HepG2 (cell line): Measurements from ENCODE around the gene VPS52. TPM values are rescaled to one million over a fixed set of nuclear protein-coding genes. Genes with fewer than 3 reads are reported as not detected.

Experiments
- ATAC-seq: fragments of 200-7000 bp; cut with Tn5 transposase; 3 replicates; pipeline ENCODE4 v1.9.1; 2020; ENCODE audit warnings: mild to moderate bottlenecking, moderate library complexity
- BruUV-seq: library from RNA; stranded (reverse); fragments of 400-500 nt; replicated peaks from 2 replicates; lab custom pipeline; 2021; lab: Mats Ljungman, UMichigan
- CTCF ChIA-PET: fragments of 300-600 bp; formaldehyde crosslinking; extraction: SDS; loops from one replicate; lab custom pipeline; 2021; ENCODE audit warnings: low total read pairs, inconsistent platforms, low intra/inter-chr PET ratio; lab: Yijun Ruan, JAX
- POLR2A ChIA-PET: fragments of 350-600 bp; sonication (Branson Sonifier 250); formaldehyde crosslinking; loops from one replicate; lab custom pipeline; 2020; ENCODE audit warnings: antibody characterized with exemption, inconsistent platforms; lab: Yijun Ruan, JAX
- DNase-seq: peaks from one replicate; pipeline ENCODE4 v3.0.0-alpha.2; 2015; ENCODE audit warnings: low spot score
- FAIRE-seq: peaks from 3 replicates; lab custom pipeline; 2011; peaks lifted over from hg19 to GRCh38; lab: Jason Lieb, UNC
- H2AFZ ChIP-seq: one replicate; pipeline ENCODE4 v1.6.1; 2011; ENCODE audit warnings: low read length, inconsistent platforms
- H3K27ac ChIP-seq: fragments of 300-600 bp; 3 replicates; pipeline ENCODE4 v1.8.0; 2011; ENCODE audit warnings: mixed run types, mild to moderate bottlenecking, mixed read lengths, low read length, inconsistent platforms; ENCODE audit not compliant: insufficient read depth; ENCODE audit errors: extremely low read length
- H3K27me3 ChIP-seq, 2 experiments: fragments of 200-600 bp in 1 of 2; 2 replicates in 1 of 2; 3 replicates in 1 of 2; pipeline versions ENCODE4 v1.6.0 to v1.8.0; 2011; ENCODE audit warnings: low read length in 2 of 2, mild to moderate bottlenecking in 2 of 2, moderate library complexity in 2 of 2, inconsistent platforms in 1 of 2; ENCODE audit not compliant: insufficient read depth in 2 of 2, control insufficient read depth in 1 of 2
- H3K36me3 ChIP-seq, 2 experiments: fragments of 200-600 bp in 1 of 2; replicated peaks in 1 of 2; 2 replicates in 1 of 2; 3 replicates in 1 of 2; pipeline versions ENCODE4 v1.5.1 to v1.8.0; 2011; ENCODE audit warnings: low read length in 2 of 2, inconsistent platforms in 1 of 2; ENCODE audit not compliant: insufficient read depth in 2 of 2, control insufficient read depth in 1 of 2
- H3K4me1 ChIP-seq: 2 replicates; pipeline ENCODE4 v1.5.1; 2012; ENCODE audit warnings: low read length, inconsistent platforms; ENCODE audit not compliant: insufficient read depth
- H3K4me2 ChIP-seq: 2 replicates; pipeline ENCODE4 v1.6.0; 2011; ENCODE audit warnings: low read depth, low read length, inconsistent platforms
- H3K4me3 ChIP-seq, 3 experiments: fragments of 200-600 bp in 1 of 3; sonication (generic), shearing (Covaris generic) in 1 of 3; replicated peaks in 1 of 3; 2 replicates each; pipeline ENCODE4 v1.5.1; 2011 to 2016; ENCODE audit warnings: low read length in 3 of 3, inconsistent platforms in 2 of 3, low read depth in 2 of 3, mild to moderate bottlenecking in 2 of 3, control low read depth in 1 of 3, mixed read lengths in 1 of 3; ENCODE audit not compliant: insufficient read depth in 1 of 3
- H3K79me2 ChIP-seq: one replicate; pipeline ENCODE4 v1.6.1; 2011; ENCODE audit warnings: low read length, inconsistent platforms; ENCODE audit not compliant: insufficient read depth
- H3K9ac ChIP-seq: 2 replicates; pipeline ENCODE4 v1.6.0; 2011; ENCODE audit warnings: mild to moderate bottlenecking, low read depth, low read length, inconsistent platforms; ENCODE audit not compliant: insufficient read depth
- H3K9me3 ChIP-seq: 2 replicates; pipeline ENCODE4 v1.5.1; 2012; ENCODE audit warnings: mild to moderate bottlenecking, low read length
- H4K20me1 ChIP-seq: 2 replicates; pipeline ENCODE4 v1.6.0; 2011; ENCODE audit warnings: inconsistent platforms, mild to moderate bottlenecking, low read length, moderate library complexity; ENCODE audit not compliant: insufficient read depth
- ATF4 ChIP-seq, 2 experiments: fragments of 450-650 bp in 1 of 2; sonication (generic) in 1 of 2; formaldehyde crosslinking; IDR thresholded peaks; 2 replicates each; pipeline versions ENCODE4 v1.5.0 to v1.8.0; 2020 to 2022; ENCODE audit warnings: mild to moderate bottlenecking in 1 of 2, missing genetic modification reagents in 1 of 2
- ERF ChIP-seq: IDR thresholded peaks from 2 replicates; pipeline ENCODE4 v1.6.1; 2018; ENCODE audit warnings: missing biosample characterization, missing genetic modification reagents
- MAFF ChIP-seq: IDR thresholded peaks from 2 replicates; pipeline ENCODE4 v1.6.1; 2011; ENCODE audit warnings: low read depth, low read length, improper control_type of control experiment
- NR2F1 ChIP-seq, 2 experiments: fragments of 450-650 bp in 1 of 2; formaldehyde crosslinking in 1 of 2; IDR thresholded peaks; 2 replicates each; pipeline versions ENCODE4 v1.5.0 to v1.6.1; 2016 to 2020; ENCODE audit warnings: mild to moderate bottlenecking in 1 of 2, missing compliant biosample characterization in 1 of 2, missing genetic modification reagents in 1 of 2, moderate library complexity in 1 of 2
- PRDM4 ChIP-seq: sonication (generic); formaldehyde crosslinking; IDR thresholded peaks from 2 replicates; pipeline ENCODE4 v1.9.0; 2021; ENCODE audit warnings: missing genetic modification reagents, borderline replicate concordance
- SIN3A ChIP-seq: IDR thresholded peaks from 2 replicates; pipeline ENCODE4 v1.6.1; 2011; ENCODE audit warnings: low read depth, mild to moderate bottlenecking, control low read depth, low read length, borderline replicate concordance
- YEATS2 ChIP-seq: sonication (generic); formaldehyde crosslinking; IDR thresholded peaks from 2 replicates; pipeline ENCODE4 v1.4.0; 2020; ENCODE audit warnings: missing genetic modification reagents, borderline replicate concordance
- ZNF160 ChIP-seq: sonication (generic); formaldehyde crosslinking; IDR thresholded peaks from 2 replicates; pipeline ENCODE4 v1.8.0; 2022; ENCODE audit warnings: mild to moderate bottlenecking, inconsistent platforms, missing genetic modification reagents
- WGBS: methylation state at CpG from one replicate; pipeline ENCODE4 v1.1.6; 2017; ENCODE audit warnings: low lambda C conversion rate; 5-methylcytosine and 5-hydroxymethylcytosine counted together
- in situ Hi-C: cut with HindIII; loops from 2 replicates; pipeline ENCODE4 v1.10.0; 2017; ENCODE audit warnings: low pct_unique_long_range_greater_than_20kb; ENCODE audit not compliant: extremely low pct_ligation_motif_present
- intact Hi-C: fragments of 100-400 bp; cut with micrococcal nuclease; formaldehyde crosslinking; loops from one replicate; pipeline ENCODE4 v1.10.0; 2022; ENCODE audit not compliant: unreplicated experiment
- polyA plus RNA-seq, 8 experiments: library from polyadenylated mRNA; depleted of rRNA in 3 of 8; stranded (reverse) in 7 of 8; unstranded in 1 of 8; fragments of >200 nt; fragmentation: Illumina TruSeq in 4 of 8; extraction: Trizol in 4 of 8; gene quantifications; 2 replicates each; pipeline versions ENCODE4 v1.2.1 to v1.2.3, GENCODE V29; 2011 to 2016; ENCODE audit warnings: low read depth in 4 of 8, missing spikeins in 1 of 8, mixed read lengths in 1 of 8; ENCODE audit not compliant: insufficient read depth in 1 of 8
- total RNA-seq, 5 experiments: library from RNA; depleted of rRNA; stranded (reverse); fragments of >200 nt; fragmentation: Illumina TruSeq; extraction: Trizol; gene quantifications; 2 replicates each; pipeline ENCODE4 v1.2.3, GENCODE V29; 2016; ENCODE audit warnings: low read depth in 1 of 5
- TF ChIP-seq, protein P1 (sequence below): sonication (generic); formaldehyde crosslinking; IDR thresholded peaks from 2 replicates; pipeline ENCODE4 v1.4.0; 2020; ENCODE audit warnings: missing genetic modification reagents, borderline replicate concordance

The VPS52 gene
- total and polyA plus RNA-seq, 2 of the 13 experiments (the other 11 are each of a cell fraction or from before 2014, with no cell fraction given) = 48.9 to 85.5 TPM

- WGBS = 97% methylated on average over 10 of the region's 10 CpGs
- in situ Hi-C loops = loop anchor here (10.0 kb wide), 1 partner anchor 205 kb away; the partner anchor contains the start of genes CUTA and PHF1
- Histone ChIP-seq H4K20me1 (no peaks in the 10 kb centered on the region), H3K36me3 (peaks cover 2 to 9% of the 10 kb centered on the region in 2 experiments; a peak in 4 of 5 replicates), H3K9me3 (no peaks in the 10 kb centered on the region), H3K9ac (no peak overlapping the region), H3K27ac (no peak overlapping the region), H3K4me3 (no peak overlapping the region), H3K4me1 (peaks cover 58% of the 10 kb centered on the region), H2AFZ (no peak overlapping the region), H3K79me2 (peaks cover 9% of the 10 kb centered on the region), H3K4me2 (no peak overlapping the region), H3K27me3 (peaks cover 1 to 16% of the 10 kb centered on the region in 2 experiments; a peak in 4 of 5 replicates)
- ATAC-seq (no peak), FAIRE-seq (no peak), DNase-seq (no peak)
- intact Hi-C loops = no loop called here
- POLR2A ChIA-PET = interaction anchor here (1.5 to 3.2 kb wide), 2 partner anchors 10 to 18 kb away, joined by 5 to 33 read pairs; partner anchors contain the start of gene COL11A2
- BruUV-seq = no TSS peak
- no peak for TF ChIP-seq PRDM4
- no peak for TF ChIP-seq SIN3A
- no peak for TF ChIP-seq ERF (CRISPR knock-in tag)
- no peak for TF ChIP-seq NR2F1 (CRISPR knock-in tag; IDR thresholded peaks at IDR 0.05)
- no peak for TF ChIP-seq ATF4 (CRISPR knock-in tag; IDR thresholded peaks at IDR 0.05)
- TF ChIP-seq ZNF160 (CRISPR knock-in tag) = no peak
- TF ChIP-seq, protein P1, sequence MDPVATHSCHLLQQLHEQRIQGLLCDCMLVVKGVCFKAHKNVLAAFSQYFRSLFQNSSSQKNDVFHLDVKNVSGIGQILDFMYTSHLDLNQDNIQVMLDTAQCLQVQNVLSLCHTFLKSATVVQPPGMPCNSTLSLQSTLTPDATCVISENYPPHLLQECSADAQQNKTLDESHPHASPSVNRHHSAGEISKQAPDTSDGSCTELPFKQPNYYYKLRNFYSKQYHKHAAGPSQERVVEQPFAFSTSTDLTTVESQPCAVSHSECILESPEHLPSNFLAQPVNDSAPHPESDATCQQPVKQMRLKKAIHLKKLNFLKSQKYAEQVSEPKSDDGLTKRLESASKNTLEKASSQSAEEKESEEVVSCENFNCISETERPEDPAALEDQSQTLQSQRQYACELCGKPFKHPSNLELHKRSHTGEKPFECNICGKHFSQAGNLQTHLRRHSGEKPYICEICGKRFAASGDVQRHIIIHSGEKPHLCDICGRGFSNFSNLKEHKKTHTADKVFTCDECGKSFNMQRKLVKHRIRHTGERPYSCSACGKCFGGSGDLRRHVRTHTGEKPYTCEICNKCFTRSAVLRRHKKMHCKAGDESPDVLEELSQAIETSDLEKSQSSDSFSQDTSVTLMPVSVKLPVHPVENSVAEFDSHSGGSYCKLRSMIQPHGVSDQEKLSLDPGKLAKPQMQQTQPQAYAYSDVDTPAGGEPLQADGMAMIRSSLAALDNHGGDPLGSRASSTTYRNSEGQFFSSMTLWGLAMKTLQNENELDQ (CRISPR knock-in tag) = no peak
- TF ChIP-seq YEATS2 (CRISPR knock-in tag) = no peak
- TF ChIP-seq MAFF = no peak
- CTCF ChIA-PET = no interaction called here
These were observed 61.8 kb downstream of the VPS52 start for GRCh38 chr6:33209856-33210255.
